SJCRH30 (cell line): ENCODE data around the gene NAP1L4. TPM values are rescaled to one million over a fixed set of nuclear protein-coding genes. Genes with fewer than 3 reads are reported as not detected.

Experiments
- DNase-seq, 2 experiments: peaks; one replicate each; pipeline ENCODE4 v3.0.0-alpha.2; 2015 to 2020
- H3K27ac ChIP-seq: fragments of 250-450 bp; sonication (Bioruptor Pico); 2 replicates; pipeline ENCODE4 v1.5.1; 2020; ENCODE audit warnings: mild to moderate bottlenecking, moderate library complexity
- H3K27me3 ChIP-seq: fragments of 250-450 bp; sonication (Bioruptor Pico); 2 replicates; pipeline ENCODE4 v1.5.1; 2020; ENCODE audit warnings: mild to moderate bottlenecking, moderate library complexity
- H3K36me3 ChIP-seq: fragments of 250-450 bp; sonication (Bioruptor Pico); 2 replicates; pipeline ENCODE4 v1.5.1; 2020; ENCODE audit warnings: mild to moderate bottlenecking, moderate library complexity
- H3K4me1 ChIP-seq: fragments of 250-450 bp; sonication (Bioruptor Pico); 2 replicates; pipeline ENCODE4 v1.5.1; 2020; ENCODE audit warnings: mild to moderate bottlenecking, moderate library complexity
- H3K4me3 ChIP-seq: fragments of 250-450 bp; sonication (Bioruptor Pico); 2 replicates; pipeline ENCODE4 v1.5.1; 2020; ENCODE audit warnings: mild to moderate bottlenecking, moderate library complexity
- H3K9me3 ChIP-seq: fragments of 250-450 bp; sonication (Bioruptor Pico); replicated peaks from 2 replicates; pipeline ENCODE4 v1.5.1; 2020; ENCODE audit warnings: mild to moderate bottlenecking, moderate library complexity
- total RNA-seq: library from RNA; depleted of rRNA; stranded (reverse); fragments of >200 nt; shearing (Covaris generic); gene quantifications from 2 replicates; pipeline ENCODE4 v1.2.3, GENCODE V29; 2014; rRNA removed

The NAP1L4 gene
- total RNA-seq, result 135 and 168 TPM in 2 replicates

GRCh38 chr11:2992234-2992996, at the start of gene NAP1L4:
NAP1L4 (minus strand) TSS chr11:2992329; CDS start chr11:2979220, 13,109 bp downstream.
- peaks cover 15% of the 10 kb centered on the region; the same call in 1 of the 2 replicates for H3K4me1 ChIP-seq
- peak; percentile 96 to 97 for DNase-seq
- H3K27me3 ChIP-seq, result no peaks in the 10 kb centered on the region
- H3K27ac ChIP-seq, result peak within 1 kb of the TSS; percentile 62
- H3K36me3 ChIP-seq, result no peaks in the 10 kb centered on the region
- peak within 1 kb of the TSS; percentile 76 for H3K4me3 ChIP-seq
- H3K9me3 ChIP-seq, result no peaks in the 10 kb centered on the region

- no peak for DNase-seq
- no peak overlapping the region for H3K4me3 ChIP-seq
- no peaks in the 10 kb centered on the region for H3K4me1 ChIP-seq
- no peak overlapping the region for H3K27ac ChIP-seq
- no peaks in the 10 kb centered on the region for H3K27me3 ChIP-seq
- peaks cover 22% of the 10 kb centered on the region for H3K36me3 ChIP-seq
- H3K9me3 ChIP-seq, result no peaks in the 10 kb centered on the region
These were observed 48.8 kb upstream of the NAP1L4 start for GRCh38 chr11:3040881-3041280.

GRCh38 chr11:3037945-3038271, 45.8 kb upstream of the NAP1L4 start:
- Histone ChIP-seq H3K4me3 (no peak overlapping the region), H3K36me3 (peaks cover 22% of the 10 kb centered on the region), H3K27ac (no peak overlapping the region), H3K4me1 (no peaks in the 10 kb centered on the region), H3K9me3 (no peaks in the 10 kb centered on the region), H3K27me3 (no peaks in the 10 kb centered on the region)
- DNase-seq, result no peak

- Histone ChIP-seq H3K4me1 (no peaks in the 10 kb centered on the region), H3K4me3 (no peak overlapping the region), H3K36me3 (peaks cover 22% of the 10 kb centered on the region), H3K27me3 (no peaks in the 10 kb centered on the region), H3K9me3 (no peaks in the 10 kb centered on the region), H3K27ac (no peak overlapping the region)
- peak; percentile 65 to 75 for DNase-seq
These were observed 45.2 kb upstream of the NAP1L4 start for GRCh38 chr11:3037040-3037944.

- Histone ChIP-seq H3K9me3 (no peaks in the 10 kb centered on the region), H3K4me3 (no peak overlapping the region), H3K27me3 (no peaks in the 10 kb centered on the region), H3K27ac (no peak overlapping the region), H3K36me3 (peaks cover 22% of the 10 kb centered on the region), H3K4me1 (no peaks in the 10 kb centered on the region)
- DNase-seq, result no peak
These were observed 44.3 kb upstream of the NAP1L4 start for GRCh38 chr11:3036419-3036818.

GRCh38 chr11:3035333-3035732, 43.2 kb upstream of the NAP1L4 start:
- Histone ChIP-seq H3K36me3 (peaks cover 22% of the 10 kb centered on the region), H3K27ac (no peak overlapping the region), H3K27me3 (no peaks in the 10 kb centered on the region)

GRCh38 chr11:3030289-3031070, 38.4 kb upstream of the NAP1L4 start:
- Histone ChIP-seq H3K27me3 (no peaks in the 10 kb centered on the region), H3K4me3 (no peak overlapping the region), H3K36me3 (peaks cover 21% of the 10 kb centered on the region), H3K9me3 (no peaks in the 10 kb centered on the region), H3K27ac (no peak overlapping the region), H3K4me1 (no peaks in the 10 kb centered on the region)
- DNase-seq, result no peak

More at GRCh38 chr11:3035333-3035732, 43.2 kb upstream of the NAP1L4 start:
- Histone ChIP-seq H3K4me1 (no peaks in the 10 kb centered on the region), H3K4me3 (no peak overlapping the region), H3K9me3 (no peaks in the 10 kb centered on the region)
- no peak for DNase-seq

- Histone ChIP-seq H3K27me3 (no peaks in the 10 kb centered on the region), H3K4me1 (no peaks in the 10 kb centered on the region), H3K36me3 (peaks cover 24% of the 10 kb centered on the region), H3K9me3 (no peaks in the 10 kb centered on the region), H3K27ac (no peak overlapping the region), H3K4me3 (no peak overlapping the region)
- DNase-seq, result no peak
These were observed 36.7 kb upstream of the NAP1L4 start for GRCh38 chr11:3028813-3029212.

GRCh38 chr11:3026803-3027202, 34.7 kb upstream of the NAP1L4 start:
- Histone ChIP-seq H3K27me3 (no peaks in the 10 kb centered on the region), H3K4me1 (peaks cover 8% of the 10 kb centered on the region), H3K36me3 (peaks cover 24% of the 10 kb centered on the region), H3K27ac (no peak overlapping the region), H3K4me3 (no peak overlapping the region), H3K9me3 (no peaks in the 10 kb centered on the region)
- DNase-seq, result no peak

- no peak for DNase-seq
- peaks cover 20% of the 10 kb centered on the region for H3K36me3 ChIP-seq
- no peak overlapping the region for H3K4me3 ChIP-seq
- no peaks in the 10 kb centered on the region for H3K27me3 ChIP-seq
- H3K4me1 ChIP-seq, result peaks cover 8% of the 10 kb centered on the region
- H3K27ac ChIP-seq, result no peak overlapping the region
- no peaks in the 10 kb centered on the region for H3K9me3 ChIP-seq
These were observed 30.9 kb upstream of the NAP1L4 start for GRCh38 chr11:3022982-3023381.

GRCh38 chr11:3022300-3022967, 30.3 kb upstream of the NAP1L4 start:
- Histone ChIP-seq H3K4me3 (no peak overlapping the region), H3K27ac (no peak overlapping the region), H3K4me1 (peaks cover 8% of the 10 kb centered on the region), H3K36me3 (peaks cover 20% of the 10 kb centered on the region), H3K27me3 (no peaks in the 10 kb centered on the region), H3K9me3 (no peaks in the 10 kb centered on the region)
- peak; percentile 29 to 40 for DNase-seq

GRCh38 chr11:3021125-3021524, 29.0 kb upstream of the NAP1L4 start:
- no peak overlapping the region for H3K27ac ChIP-seq
- no peaks in the 10 kb centered on the region for H3K9me3 ChIP-seq
- no peaks in the 10 kb centered on the region for H3K27me3 ChIP-seq
- no peak overlapping the region for H3K4me3 ChIP-seq
- peak; percentile 24 to 49 for DNase-seq
- H3K36me3 ChIP-seq, result peaks cover 21% of the 10 kb centered on the region
- H3K4me1 ChIP-seq, result peaks cover 8% of the 10 kb centered on the region

- Histone ChIP-seq H3K4me1 (peaks cover 8% of the 10 kb centered on the region), H3K36me3 (peaks cover 23% of the 10 kb centered on the region), H3K27me3 (no peaks in the 10 kb centered on the region), H3K9me3 (no peaks in the 10 kb centered on the region), H3K4me3 (no peak overlapping the region), H3K27ac (no peak overlapping the region)
- DNase-seq, result no peak
These were observed 27.9 kb upstream of the NAP1L4 start for GRCh38 chr11:3020011-3020410.

- no peaks in the 10 kb centered on the region for H3K27me3 ChIP-seq
- no peak overlapping the region for H3K27ac ChIP-seq
- H3K36me3 ChIP-seq, result peaks cover 18% of the 10 kb centered on the region
- no peak for DNase-seq
- no peak overlapping the region for H3K4me3 ChIP-seq
- peaks cover 8% of the 10 kb centered on the region for H3K4me1 ChIP-seq
- H3K9me3 ChIP-seq, result no peaks in the 10 kb centered on the region
These were observed 26.5 kb upstream of the NAP1L4 start for GRCh38 chr11:3018596-3018995.
